NCI-H2227 (cell line): Measurements from ENCODE around the gene VSIR.

Source experiments
- DNase-seq: peaks from one replicate; lab custom pipeline; 2025; ENCODE audit not compliant: unreplicated experiment; lab: John Stamatoyannopoulos, UW

Gene VSIR

DNA sequence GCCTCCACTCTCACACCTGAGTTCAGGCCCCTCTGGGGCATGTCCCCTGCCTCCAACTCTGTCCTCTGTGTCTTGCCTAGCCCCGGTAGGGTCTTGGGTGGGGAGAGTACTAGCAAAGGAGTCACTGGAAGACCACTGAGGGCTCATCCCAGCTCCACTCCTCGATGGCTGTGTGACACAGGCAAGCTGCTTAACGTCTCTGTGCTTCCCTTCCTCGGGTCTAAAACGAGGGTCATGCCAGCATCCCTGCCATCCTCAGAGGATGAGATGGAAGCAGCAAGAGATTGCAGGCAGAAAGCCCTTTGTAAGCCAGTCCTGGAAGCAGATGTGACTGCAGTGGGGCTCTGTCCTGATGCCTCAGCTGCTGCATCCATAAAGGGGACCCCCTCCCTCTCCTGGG lies 38.5 kb downstream of the VSIR start:
- no peak for DNase-seq

DNA sequence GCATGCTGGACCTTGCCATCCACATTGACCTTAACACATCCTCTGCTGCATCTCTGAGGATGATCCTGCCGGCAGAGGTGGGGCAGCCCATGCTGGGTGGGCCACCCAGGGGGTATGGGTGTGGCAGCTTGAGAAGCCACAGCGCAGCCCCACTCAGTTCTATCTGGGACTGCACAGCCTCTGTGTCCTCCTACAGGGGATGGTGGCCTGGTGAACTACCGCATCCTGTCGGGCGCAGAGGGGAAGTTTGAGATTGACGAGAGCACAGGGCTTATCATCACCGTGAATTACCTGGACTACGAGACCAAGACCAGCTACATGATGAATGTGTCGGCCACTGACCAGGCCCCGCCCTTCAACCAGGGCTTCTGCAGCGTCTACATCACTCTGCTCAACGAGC lies 41.5 kb downstream of the VSIR start:
- no peak for DNase-seq

DNA sequence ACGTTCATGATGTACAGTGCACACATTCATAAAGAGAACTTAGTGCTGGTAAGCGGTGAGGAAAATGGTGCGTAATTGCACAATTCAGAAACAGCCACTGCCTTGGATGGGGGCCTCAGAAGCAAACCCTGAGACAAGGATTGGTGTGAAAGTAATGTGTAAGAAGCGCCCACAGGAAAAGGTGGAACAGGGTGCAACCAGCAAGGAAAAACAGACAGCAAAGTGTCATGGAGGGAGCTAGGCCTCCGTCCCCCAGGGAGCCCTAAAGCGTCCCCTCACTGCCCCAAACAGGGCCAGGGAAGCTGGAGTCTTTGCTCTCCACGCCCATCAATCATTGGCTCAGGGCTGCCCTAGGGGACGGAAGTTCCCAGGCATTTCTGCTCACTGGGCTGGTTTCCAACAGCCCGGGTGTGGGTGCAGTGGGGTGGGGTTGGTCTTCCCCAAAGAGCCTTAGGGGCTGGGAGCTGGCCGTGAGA lies 44.1 kb downstream of the VSIR start:
- DNase-seq: no peak

DNA sequence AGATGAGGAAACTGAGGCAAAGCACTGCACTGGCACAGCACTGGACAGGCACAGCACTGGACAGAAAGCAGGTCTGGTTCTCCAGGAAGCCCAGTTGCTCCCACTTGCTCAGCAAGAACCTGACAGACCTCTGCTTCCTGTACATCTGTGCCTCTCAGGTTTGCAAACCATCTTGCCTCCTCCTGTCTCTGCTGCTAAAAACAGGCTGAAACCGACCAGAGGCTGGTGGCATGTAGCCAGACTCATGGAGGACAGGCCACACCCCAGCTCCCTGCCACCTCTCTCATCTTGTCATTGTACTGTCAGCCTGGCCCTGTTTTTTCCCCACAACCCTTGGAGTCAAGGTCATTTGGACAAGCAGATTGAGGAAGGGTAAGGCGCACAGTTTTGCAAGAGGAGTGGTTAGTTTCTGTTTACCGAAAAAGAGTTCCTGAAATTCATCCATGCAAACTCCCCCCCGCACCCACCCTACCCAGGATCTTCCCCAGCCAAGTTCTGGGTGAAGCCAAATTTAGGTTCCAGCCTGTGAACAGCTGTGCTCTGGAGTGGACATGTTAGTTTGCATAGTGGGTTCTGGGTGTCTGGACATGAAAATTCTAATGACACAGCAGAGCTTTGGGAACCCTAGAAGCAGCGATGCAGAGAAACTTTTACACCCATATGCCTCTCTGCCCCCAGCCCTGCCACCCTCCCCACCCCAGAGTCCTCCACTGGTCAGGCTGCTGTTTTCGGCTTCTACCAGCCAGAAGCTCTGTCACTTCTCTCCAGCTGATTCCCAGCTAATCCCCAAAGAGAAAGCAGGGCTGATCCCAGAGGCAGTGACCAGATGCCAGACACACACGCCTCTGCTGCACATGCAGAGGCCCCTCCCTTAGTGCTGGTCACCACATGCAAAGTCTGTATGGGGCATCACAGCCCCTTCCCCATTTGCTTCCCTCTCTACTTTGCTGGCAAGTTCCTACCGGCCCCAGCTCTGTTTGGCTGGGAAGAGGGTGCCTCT lies 45.3 kb downstream of the VSIR start:
- DNase-seq: no peak

DNA sequence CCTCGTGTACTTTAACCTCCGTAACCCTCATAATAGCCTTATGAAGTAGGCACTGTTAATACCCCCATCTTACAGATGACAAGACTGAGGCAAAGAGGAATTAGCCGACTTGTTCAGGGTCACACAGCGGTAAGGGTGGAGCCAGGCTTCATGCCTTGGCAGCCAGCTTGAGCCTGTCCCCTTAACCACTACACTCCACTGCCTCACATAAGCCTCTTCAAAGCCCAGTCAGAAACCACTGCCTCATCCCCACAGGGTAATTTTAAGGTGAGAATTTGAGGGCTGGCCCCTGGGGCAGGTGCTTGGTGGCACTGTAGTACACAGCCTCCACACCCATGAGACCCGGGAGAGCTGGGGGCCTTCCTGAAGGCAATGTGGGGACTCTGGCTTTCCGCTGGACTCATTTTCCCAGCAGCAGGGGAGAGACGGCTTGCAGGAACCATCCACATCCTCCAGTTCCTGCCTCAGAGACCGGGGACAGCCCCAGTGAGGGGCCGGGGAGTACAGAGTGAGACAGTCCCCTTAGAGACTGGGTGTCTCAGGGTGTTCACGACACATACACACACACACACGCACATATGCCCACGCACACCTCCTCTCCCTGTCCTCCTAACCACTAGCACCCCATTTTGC lies 46.1 kb downstream of the VSIR start:
- no peak for DNase-seq

DNA sequence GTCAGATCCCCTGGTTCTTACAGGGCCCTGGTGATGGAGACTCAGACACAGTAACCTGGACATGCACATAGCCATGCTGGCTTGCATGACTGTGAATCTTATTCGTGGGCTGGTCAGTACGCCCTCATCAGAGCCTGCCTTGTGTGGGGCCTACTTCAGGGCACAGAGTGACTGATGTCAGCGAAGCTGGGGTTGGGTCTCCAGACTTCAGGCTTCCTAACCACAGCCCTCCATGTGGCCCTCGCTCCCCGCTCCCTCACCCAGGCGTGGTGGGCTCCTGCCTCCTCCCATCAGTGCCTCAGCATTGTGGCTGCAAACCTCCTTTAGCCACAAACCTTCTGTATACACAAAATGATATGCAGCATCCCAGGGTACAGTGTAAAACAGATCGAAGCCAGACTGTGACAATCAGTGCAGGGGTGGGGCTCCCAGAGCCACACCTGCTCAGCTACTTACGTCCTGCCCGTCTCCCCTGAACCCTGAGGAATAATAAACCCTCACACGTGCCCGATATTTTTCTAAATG lies 46.7 kb downstream of the VSIR start:
- DNase-seq: no peak

DNA sequence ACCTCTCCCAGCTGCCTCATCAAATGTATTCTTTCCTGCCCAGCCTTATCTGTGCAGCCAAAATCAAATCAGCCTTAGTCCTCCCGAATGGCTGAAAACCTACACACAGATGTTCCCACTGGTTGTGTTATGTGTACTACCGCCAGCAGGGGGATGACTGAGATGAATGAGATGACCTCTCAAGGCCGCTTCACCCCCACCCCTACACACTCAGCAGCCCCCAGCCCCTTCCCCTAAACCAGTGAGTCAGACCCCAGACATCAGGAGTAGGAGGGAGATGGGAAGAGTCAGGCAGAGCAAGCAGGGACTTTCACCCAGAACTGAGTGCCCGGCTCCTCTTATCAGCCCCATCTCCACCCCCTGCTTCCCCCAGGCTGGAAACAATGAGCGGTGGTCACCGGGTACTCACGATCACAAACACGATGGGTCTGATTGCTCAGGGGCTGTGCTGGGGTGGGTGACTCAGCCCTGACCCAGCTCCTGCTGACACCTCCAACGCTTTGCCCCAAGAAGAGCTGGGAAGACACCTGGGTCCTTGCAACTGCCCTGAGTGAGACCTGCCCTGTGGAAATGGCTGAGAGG lies 47.2 kb downstream of the VSIR start:
- no peak for DNase-seq

DNA sequence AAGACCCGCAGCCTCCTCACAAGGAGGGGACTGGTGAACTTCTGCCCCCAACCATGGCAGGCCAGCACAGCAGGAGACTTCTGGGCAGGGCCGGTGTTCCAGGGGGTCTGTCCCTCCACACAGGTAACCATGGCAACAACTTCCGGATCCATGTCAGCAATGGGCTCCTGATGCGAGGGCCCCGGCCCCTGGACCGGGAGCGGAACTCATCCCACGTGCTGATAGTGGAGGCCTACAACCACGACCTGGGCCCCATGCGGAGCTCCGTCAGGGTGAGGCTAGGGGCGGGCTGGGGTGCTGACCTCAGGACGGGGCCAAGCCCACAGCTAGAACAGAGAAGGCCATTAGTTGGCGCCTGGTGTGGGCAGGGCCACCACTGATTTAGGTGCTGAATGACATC lies 48.1 kb downstream of the VSIR start:
- DNase-seq: no peak

DNA sequence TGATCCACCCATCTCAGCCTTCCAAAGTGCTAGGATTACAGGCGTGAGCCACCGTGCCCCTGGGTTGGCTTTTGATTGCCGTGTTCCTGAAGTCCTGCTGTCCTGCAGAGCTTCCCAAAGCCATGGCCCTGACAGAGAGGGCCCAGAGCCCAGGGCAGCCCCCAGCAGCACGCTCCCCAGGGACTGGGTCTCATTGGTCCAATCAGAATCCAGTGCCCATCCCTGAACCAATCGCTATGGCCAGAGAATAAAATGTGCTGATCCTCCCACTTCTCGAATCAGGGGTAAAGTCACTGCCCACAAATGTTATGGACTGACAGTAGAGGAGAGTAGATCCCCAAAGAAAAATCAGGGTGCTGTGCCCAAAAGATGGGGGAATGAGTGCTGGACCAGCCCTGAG lies 48.8 kb downstream of the VSIR start:
- DNase-seq: no peak

DNA sequence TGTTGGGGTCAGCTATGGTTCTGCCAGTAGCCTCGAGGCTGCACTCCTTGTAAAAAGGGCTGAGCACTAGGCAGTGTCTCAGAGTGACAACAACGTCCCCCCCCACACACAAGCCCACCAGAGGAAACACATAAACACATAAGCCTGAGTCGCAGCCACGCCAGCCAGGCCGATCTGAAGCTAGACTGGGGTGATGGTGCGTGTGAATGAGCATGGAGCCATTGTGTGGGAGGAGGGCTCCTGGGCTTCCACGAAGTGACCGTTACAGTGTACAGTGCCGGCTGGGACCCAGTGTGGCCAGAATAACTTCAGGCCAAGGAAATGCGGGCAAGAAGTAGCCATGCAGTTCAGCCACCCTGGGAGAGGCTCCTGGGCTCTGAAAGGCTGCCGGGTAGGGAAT lies 50.0 kb downstream of the VSIR start:
- DNase-seq: no peak

DNA sequence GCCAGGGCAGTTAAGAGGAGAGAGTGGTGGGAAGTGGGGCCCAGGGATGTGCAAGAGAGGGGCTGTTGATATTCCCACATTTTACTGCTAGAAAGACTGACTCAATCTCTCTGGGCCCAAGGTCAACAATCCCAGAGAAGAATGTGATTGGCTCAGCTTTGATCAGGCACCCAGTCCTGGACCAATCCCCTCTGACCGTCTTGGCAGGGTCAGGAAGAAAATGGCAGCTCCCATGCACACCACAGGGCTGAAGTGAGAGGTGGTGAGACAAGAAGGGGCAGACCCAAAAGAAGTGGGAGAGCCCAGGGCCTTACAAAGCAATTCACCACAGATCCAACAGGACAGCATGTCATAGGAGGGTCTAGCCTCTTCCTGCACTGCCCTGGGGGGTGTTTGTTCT lies 50.5 kb downstream of the VSIR start:
- no peak for DNase-seq

DNA sequence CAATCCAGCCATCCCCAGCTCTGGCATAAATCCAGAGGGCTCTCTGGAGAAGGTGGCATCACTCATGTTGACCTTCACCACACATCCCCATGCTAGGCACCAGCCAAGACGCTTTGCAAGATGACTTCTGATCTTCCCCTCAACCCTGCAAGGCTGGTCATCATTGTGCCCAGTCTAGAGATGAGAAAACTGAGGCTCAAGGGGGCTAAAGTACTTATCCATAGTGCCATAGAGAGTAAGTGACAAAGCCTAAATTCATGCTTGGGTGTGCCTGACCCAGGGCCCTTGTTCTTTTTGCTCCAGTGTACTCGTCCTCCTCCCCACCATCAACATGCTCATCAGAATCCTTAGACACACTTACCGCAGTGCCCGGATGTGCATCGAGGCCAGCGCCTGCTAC lies 52.0 kb downstream of the VSIR start:
- no peak for DNase-seq

DNA sequence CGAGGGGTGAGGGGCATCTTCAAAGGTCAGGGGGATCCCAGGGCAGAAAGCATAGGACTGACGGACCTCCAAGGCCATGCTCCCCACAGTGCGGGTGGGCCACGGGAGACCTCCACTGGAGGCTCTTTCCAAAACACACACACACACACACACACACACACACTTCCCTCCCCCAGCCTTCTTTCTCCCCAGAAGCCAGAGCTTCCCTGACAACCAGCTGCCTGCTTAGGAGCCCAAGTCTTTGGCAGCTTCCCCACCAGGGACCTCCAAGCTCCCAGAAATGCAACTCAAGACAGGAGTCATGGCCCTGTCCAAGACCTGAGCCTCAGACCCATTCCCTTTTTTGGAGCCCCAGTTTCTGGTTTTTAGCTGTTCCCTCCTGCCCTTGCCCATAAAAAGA lies 53.0 kb downstream of the VSIR start:
- DNase-seq: no peak

DNA sequence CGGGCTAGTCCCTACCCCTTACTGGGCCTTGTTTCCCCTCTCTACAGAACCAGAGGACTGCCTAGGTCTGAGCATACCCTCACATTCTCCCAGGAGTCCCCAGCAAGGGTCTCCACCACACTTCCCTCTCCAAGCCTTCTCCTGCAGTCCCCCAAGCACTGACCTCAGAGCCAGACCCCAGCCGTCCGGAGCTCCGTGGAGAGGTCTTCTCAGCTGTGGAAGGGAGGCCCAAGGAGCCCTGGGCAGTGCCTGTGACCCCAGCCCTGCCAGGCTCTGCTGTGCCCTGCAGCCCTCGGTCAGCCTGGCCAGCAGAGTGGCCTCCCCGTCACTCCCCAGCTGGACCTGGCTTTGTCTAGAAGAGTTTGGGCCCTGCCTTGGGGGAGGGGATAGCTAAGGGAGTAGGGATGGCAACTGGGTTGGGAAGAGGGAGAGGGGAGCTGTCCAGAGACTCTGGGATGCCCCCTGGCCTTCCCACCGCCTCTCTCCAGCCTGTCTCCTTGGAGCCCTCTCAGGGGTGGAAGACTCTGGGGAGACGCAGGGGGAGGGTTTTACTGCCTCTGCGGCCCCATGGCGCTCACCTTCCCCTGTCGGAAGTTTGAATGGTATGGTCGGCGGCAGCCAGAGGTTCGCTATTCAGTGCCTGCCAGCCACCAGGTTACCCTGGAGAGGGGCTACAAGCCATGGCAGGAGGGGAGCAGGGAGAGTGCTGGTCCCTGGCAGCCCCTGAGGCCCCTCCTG lies 53.7 kb downstream of the VSIR start, which contains the start of gene C10orf105:
TSS of gene C10orf105 (minus strand) at position 315 of the 738 bp plus-strand sequence. CDS start 3,441 bp downstream, outside the sequence.
- DNase-seq: no peak

DNA sequence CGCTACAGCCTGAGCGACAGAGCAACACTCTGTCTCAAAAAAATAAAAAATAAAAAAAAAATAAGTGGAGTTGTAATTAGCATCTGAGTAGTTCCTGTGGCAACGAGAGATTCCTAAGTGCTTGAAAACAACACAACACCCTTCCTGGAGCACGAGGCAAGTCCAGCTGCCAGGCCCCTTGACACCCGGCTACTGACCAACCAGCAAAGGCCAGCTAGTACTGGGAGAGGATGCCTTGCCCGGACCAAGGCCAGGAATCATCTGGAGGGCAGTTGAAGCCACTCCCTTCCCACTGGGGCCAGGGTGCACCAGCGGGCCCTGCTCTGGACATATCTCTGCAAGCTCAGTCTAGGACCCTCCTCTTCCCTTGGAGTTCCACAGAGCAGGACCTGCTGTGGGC lies 54.3 kb downstream of the VSIR start:
- no peak for DNase-seq

DNA sequence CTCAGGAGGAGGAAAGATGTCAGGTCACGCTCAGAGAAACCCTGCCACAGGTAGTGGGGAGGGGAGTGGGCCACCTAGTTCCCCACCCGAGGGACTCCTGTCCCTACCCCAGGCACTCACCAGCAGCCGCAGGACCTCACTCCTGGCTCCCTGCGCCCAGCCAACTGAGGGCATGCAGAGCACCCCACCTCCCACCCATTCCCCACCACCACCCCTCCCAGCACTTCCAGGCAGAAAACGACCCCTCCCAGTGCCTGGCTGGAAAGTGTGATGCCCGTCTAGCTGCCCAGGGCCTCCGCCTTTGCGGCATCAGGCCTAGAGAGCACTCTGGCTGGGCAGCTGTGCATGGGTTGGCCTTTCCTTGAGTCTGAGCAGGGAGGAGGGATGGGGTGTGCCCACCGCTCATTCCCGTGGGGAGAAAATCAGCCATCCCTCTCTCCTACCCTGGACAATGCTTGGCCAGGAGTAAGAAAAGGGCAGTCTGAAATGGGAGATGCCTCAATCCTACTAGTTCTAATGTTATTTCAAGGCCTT lies 55.1 kb downstream of the VSIR start:
- no peak for DNase-seq

DNA sequence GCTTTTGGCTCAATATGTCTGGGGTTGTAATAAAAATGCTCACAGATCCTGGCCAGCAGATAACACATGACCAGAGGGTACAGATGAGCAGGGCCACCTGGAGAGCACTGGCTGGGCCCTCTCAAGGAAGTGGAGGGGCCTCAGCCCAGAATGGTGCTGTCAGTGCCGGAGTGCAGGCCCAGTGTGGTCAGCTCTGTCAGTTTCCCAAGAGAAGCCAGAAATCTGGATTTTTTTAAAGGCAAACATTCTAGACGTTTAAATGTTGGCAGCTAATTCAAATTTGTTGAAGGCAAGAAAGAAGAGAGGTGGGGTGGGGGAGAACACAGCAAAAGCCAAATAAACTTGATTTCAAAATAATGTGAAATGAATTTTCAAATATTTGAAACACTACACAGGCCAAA lies 55.8 kb downstream of the VSIR start:
- no peak for DNase-seq

DNA sequence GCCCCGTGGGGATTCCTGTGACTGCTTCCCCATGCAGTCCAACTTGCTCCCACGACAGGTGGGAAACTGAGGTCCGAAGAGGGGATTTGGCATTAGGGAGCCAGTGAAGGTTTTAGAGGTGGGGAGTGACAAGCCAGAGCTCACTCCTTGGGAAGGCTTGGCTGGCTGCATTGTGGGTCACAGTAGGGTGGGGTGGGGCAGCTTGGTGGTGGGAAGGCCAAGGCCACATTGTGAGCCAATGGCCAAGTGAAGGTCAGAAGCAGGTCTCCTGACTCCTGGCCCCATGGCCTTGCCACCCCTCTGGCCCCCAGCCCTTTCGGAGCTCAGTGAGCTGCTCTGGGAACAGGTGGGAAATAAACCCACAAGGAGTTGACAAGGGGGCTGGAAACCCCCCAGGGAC lies 56.3 kb downstream of the VSIR start:
- no peak for DNase-seq

DNA sequence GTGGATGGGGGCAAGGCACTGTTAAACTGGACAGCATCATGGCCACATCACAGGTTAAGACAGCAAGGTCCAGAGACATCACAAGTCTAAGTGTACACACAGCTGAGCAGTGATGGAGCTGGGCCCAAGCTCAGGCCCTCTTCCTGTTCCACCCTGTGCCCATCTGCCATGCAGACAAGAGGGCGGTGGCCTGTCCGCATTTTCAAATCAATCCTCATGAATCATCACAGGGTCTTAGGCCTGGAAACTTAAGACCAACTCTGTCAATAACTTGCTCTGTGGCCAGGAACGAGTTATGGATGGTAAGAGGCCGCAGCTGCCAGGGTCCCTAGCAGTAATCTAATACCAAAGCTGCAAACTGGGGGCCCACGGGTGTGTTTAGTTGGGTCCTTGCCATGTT lies 56.9 kb downstream of the VSIR start:
- DNase-seq: no peak

DNA sequence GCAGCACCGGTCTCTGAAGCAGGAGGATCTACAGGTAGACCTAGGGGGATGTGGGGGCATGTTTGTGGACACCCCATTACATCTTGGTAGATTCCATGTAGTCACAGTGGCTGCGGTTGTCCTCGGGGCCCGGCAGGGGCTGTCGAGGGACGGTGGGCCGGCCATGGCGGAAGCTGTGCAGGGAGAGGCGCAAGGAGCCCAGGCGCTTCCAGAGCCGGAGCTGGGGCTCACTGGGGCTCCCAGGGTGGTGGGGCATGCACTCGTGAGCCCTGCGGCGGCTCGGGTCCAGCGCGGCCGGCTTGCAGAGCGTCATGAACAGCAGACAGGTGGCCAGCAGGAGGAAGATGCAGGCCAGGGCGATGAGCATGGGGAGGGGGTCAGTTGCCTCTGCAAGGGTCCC lies 57.5 kb downstream of the VSIR start:
- no peak for DNase-seq

DNA sequence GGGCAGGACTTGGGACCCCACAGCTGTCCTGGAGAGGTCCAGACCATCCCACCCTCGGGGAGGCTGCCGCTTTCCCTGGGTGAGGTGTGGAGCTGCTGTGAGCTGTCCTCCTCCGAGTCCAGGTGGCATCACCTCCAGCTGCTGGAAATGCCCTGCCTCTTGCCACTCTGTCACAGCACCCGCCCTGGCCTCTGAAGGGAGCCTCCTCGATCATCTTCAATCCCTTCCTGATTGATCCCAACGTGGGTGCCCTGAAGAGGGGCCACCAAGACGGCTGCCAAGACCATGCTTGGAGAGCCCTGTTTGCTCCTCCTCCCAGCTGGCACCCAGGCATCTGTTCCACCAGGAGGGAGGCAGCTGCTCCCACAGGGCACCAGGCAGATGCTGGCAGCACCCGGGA lies 58.3 kb downstream of the VSIR start:
- DNase-seq: no peak
